Endothelial cell of umbilical vein (primary cell): ENCODE measurements around the gene SERPIND1. TPM values are rescaled to one million over a fixed set of nuclear protein-coding genes. Genes with fewer than 3 reads are reported as not detected.

Source experiments
- BruUV-seq: library from RNA; stranded (reverse); fragments of 400-500 nt; replicated peaks from 2 replicates; lab custom pipeline; 2021; lab: Mats Ljungman, UMichigan
- CTCF ChIA-PET: fragments of 300-600, 350-600 bp; sonication (Branson Sonifier 250); formaldehyde crosslinking; loops from one replicate; lab custom pipeline; 2021; ENCODE audit warnings: antibody characterized with exemption, inconsistent platforms; lab: Charles Lee
- POLR2A ChIA-PET: fragments of 300-600, 350-600 bp; sonication (Branson Sonifier 250); formaldehyde crosslinking; loops from one replicate; lab custom pipeline; 2021; ENCODE audit warnings: antibody characterized with exemption, inconsistent platforms; lab: Charles Lee
- DNase-seq: peaks from one replicate; pipeline ENCODE4 v3.0.0-alpha.2; 2011; ENCODE audit warnings: low read depth, low spot score
- FAIRE-seq: peaks from 2 replicates; lab custom pipeline; 2011; peaks lifted over from hg19 to GRCh38; lab: Jason Lieb, UNC
- H2AFZ ChIP-seq: 2 replicates; pipeline ENCODE4 v1.6.0; 2012; ENCODE audit warnings: low read depth, low read length, control low read depth, inconsistent platforms
- H3K27ac ChIP-seq: 2 replicates; pipeline ENCODE4 v1.5.1; 2011; ENCODE audit warnings: low read depth, mild to moderate bottlenecking, control low read depth, low read length, moderate library complexity; ENCODE audit not compliant: insufficient read depth
- H3K27me3 ChIP-seq, 2 experiments: 2 replicates each; pipeline versions ENCODE4 v1.6.0 to v1.6.1; 2011; ENCODE audit warnings: low read length in 2 of 2, mixed read lengths in 1 of 2; ENCODE audit not compliant: control insufficient read depth in 2 of 2, insufficient read depth in 2 of 2
- H3K36me3 ChIP-seq, 2 experiments: 2 replicates in 1 of 2; 3 replicates in 1 of 2; pipeline ENCODE4 v1.5.1; 2011; ENCODE audit warnings: low read length in 2 of 2, mild to moderate bottlenecking in 1 of 2, moderate library complexity in 1 of 2; ENCODE audit not compliant: control insufficient read depth in 2 of 2, insufficient read depth in 2 of 2; ENCODE audit errors: extremely low read depth in 1 of 2
- H3K4me1 ChIP-seq: 3 replicates; pipeline ENCODE4 v1.5.1; 2011; ENCODE audit warnings: mild to moderate bottlenecking, low read length; ENCODE audit not compliant: control insufficient read depth, insufficient read depth; ENCODE audit errors: extremely low read depth
- H3K4me2 ChIP-seq: 2 replicates; pipeline ENCODE4 v1.6.1; 2011; ENCODE audit warnings: low read length, control low read depth, mixed read lengths; ENCODE audit not compliant: insufficient read depth
- H3K4me3 ChIP-seq, 3 experiments: fragments of 200-600 bp in 1 of 3; sonication (generic), shearing (Covaris generic) in 1 of 3; replicated peaks in 1 of 3; 2 replicates each; pipeline ENCODE4 v1.5.1; 2011 to 2016; ENCODE audit warnings: control low read depth in 3 of 3, low read length in 3 of 3, mild to moderate bottlenecking in 2 of 3, inconsistent platforms in 1 of 3, low read depth in 1 of 3, moderate library complexity in 1 of 3; ENCODE audit not compliant: insufficient read depth in 1 of 3
- H3K79me2 ChIP-seq: 2 replicates; pipeline ENCODE4 v1.6.0; 2012; ENCODE audit warnings: low read length, inconsistent platforms; ENCODE audit not compliant: control insufficient read depth, insufficient read depth
- H3K9ac ChIP-seq: replicated peaks from 2 replicates; pipeline ENCODE3; 2011; ENCODE audit warnings: low read length, control low read depth; ENCODE audit not compliant: insufficient read depth; ENCODE audit errors: extremely low read depth
- H3K9me1 ChIP-seq: replicated peaks from 3 replicates; pipeline ENCODE4 v1.6.0; 2011; ENCODE audit warnings: mild to moderate bottlenecking, low read length; ENCODE audit not compliant: control insufficient read depth, insufficient read depth; ENCODE audit errors: extremely low read depth
- H3K9me3 ChIP-seq: replicated peaks from 2 replicates; pipeline ENCODE4 v1.5.1; 2012; ENCODE audit warnings: low read length, inconsistent platforms; ENCODE audit not compliant: control insufficient read depth, insufficient read depth
- H4K20me1 ChIP-seq: replicated peaks from 2 replicates; pipeline ENCODE3; 2011; ENCODE audit warnings: mild to moderate bottlenecking, low read length; ENCODE audit not compliant: control insufficient read depth, insufficient read depth; ENCODE audit errors: extremely low read depth
- EZH2 ChIP-seq: IDR thresholded peaks from 2 replicates; pipeline ENCODE4 v1.6.1; 2012; ENCODE audit warnings: borderline replicate concordance, low read depth, mild to moderate bottlenecking, moderate library complexity, low read length, inconsistent platforms; ENCODE audit not compliant: severe bottlenecking
- JUN ChIP-seq: IDR thresholded peaks from 2 replicates; pipeline ENCODE4 v1.6.1; 2011; ENCODE audit warnings: borderline replicate concordance, low read depth; ENCODE audit not compliant: insufficient read length, insufficient read depth
- MYC ChIP-seq: IDR thresholded peaks from one replicate; pipeline ENCODE4 v1.6.1; 2011; ENCODE audit warnings: mild to moderate bottlenecking, low read depth, low read length
- POLR2A ChIP-seq: IDR thresholded peaks from 2 replicates; pipeline ENCODE4 v1.6.1; 2012; ENCODE audit warnings: low read depth, mild to moderate bottlenecking, control low read depth, low read length
- POLR2AphosphoS5 ChIP-seq: IDR thresholded peaks from 2 replicates; pipeline ENCODE4 v1.6.1; 2012; ENCODE audit warnings: low read depth, mild to moderate bottlenecking, control low read depth, low read length, moderate library complexity; ENCODE audit not compliant: insufficient read depth
- dilution Hi-C: fragments of 300-500 bp; cut with MboI; formaldehyde crosslinking; loops from one replicate; pipeline ENCODE4 v1.15.0; 2019; ENCODE audit warnings: low sequenced_read_pairs; ENCODE audit not compliant: extremely low pct_ligation_motif_present
- intact Hi-C: fragments of 100-400 bp; cut with micrococcal nuclease; formaldehyde crosslinking; loops from one replicate; pipeline ENCODE4 v1.10.0; 2022
- polyA plus RNA-seq, 4 experiments: library from polyadenylated mRNA; depleted of rRNA in 3 of 4; stranded (reverse) in 3 of 4; unstranded in 1 of 4; fragments of >200 nt; gene quantifications; 2 replicates each; pipeline versions ENCODE4 v1.2.1 to v1.2.3, GENCODE V29; 2011 to 2012; ENCODE audit warnings: missing spikeins in 1 of 4
- total RNA-seq: library from RNA; stranded (reverse); gene quantifications from 2 replicates; pipeline ENCODE4 v1.2.3, GENCODE V29; 2021
- TF ChIP-seq, protein P1 (sequence below): IDR thresholded peaks from 2 replicates; pipeline ENCODE4 v1.6.1; 2011; ENCODE audit not compliant: insufficient read depth, insufficient read length

Gene SERPIND1
- total and polyA plus RNA-seq, 2 donors (not counting 3 experiments of a cell fraction or from before 2014, with no cell fraction given): 0.94 to 1.8 TPM

DNA sequence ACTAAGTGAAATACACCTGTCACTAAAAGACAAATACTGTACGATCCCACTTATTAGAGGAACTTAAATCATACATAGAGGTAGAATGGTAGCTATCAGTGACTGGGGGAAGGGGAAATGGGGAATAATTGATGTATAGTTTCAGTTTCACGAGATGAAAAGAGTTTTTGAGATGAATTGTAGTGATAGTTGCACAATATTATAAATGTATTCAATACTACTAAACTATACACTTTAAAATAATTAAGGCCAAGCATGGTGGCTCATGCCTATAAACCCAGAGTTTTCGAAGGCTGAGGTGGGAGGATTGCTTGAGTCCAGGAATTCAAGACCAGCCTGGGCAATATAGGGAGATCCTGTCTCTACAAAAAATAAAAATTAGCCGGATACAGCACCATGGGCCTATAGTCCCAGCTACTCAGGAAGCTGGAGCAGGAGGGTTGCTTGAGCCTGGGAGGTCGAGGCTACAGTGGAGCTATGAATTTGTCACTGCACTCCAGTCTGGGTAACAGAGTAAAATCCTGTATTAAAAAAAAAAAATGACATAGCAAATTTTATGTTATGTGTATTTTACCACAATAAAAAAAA, 40.4 kb downstream of the SERPIND1 start:
- H4K20me1 ChIP-seq: no peaks in the 10 kb centered on the region
- no peaks in the 10 kb centered on the region for H3K9me3 ChIP-seq
- no peak overlapping the region for H3K27ac ChIP-seq
- dilution Hi-C loops (no loop called here), intact Hi-C loops (no loop called here)
- H3K4me2 ChIP-seq: no peak overlapping the region
- no peaks in the 10 kb centered on the region for H3K9me1 ChIP-seq
- no peak overlapping the region for H2AFZ ChIP-seq
- H3K4me1 ChIP-seq: no peaks in the 10 kb centered on the region
- no peak overlapping the region for H3K9ac ChIP-seq
- no peak for TF ChIP-seq MYC
- no peak for TF ChIP-seq POLR2A
- no peak for TF ChIP-seq EZH2
- no peak for TF ChIP-seq JUN
- TF ChIP-seq, protein P1, sequence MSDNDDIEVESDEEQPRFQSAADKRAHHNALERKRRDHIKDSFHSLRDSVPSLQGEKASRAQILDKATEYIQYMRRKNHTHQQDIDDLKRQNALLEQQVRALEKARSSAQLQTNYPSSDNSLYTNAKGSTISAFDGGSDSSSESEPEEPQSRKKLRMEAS: no peak
- no TSS peak for BruUV-seq
- no peaks in the 10 kb centered on the region for H3K27me3 ChIP-seq
- no peaks in the 10 kb centered on the region for H3K79me2 ChIP-seq
- POLR2A ChIA-PET: no interaction called here
- peaks cover 4 to 17% of the 10 kb centered on the region in 2 experiments for H3K36me3 ChIP-seq
- no peak for DNase-seq
- no peak overlapping the region for H3K4me3 ChIP-seq
- FAIRE-seq: no peak
- CTCF ChIA-PET: no interaction called here

DNA sequence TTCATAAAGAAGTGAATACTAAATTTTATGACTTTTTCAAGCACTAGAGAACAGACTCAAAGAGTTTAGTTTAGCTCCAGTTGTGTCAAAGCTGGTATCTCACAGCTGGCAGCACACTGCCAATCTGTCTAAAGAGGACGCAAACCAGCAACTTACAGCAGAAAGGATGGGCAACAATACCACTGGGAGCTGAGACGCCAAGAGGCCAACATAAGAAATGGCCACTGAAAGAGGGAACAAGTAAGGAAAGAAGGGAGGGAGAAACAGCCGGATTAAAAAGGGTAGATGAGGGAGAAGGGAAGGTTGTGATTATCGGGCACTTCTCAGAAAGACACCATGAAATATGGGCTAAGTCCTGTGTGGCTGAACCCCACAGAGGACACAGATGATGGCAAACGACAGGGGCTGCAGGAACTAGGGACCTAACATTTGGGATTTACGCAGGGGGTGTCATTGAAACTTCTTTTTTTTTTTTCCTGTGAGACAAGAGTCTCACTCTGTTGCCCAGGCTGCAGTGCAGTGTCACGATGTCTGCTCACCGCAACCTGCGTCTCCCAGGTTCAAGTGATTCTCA, 41.7 kb downstream of the SERPIND1 start:
- intact Hi-C loops (no loop called here), dilution Hi-C loops (no loop called here)

More for the DNA sequence above, 41.7 kb downstream of the SERPIND1 start:
- H3K9ac ChIP-seq: no peak overlapping the region
- BruUV-seq: no TSS peak
- no peaks in the 10 kb centered on the region for H3K79me2 ChIP-seq
- no peaks in the 10 kb centered on the region for H3K4me1 ChIP-seq
- TF ChIP-seq JUN (no peak), POLR2A (no peak), POLR2AphosphoS5 (no peak), EZH2 (no peak)
- H3K9me3 ChIP-seq: no peaks in the 10 kb centered on the region
- CTCF ChIA-PET: interaction anchor here (1.4 kb wide), 1 partner anchor 12 kb away, joined by 3 read pairs; no protein-coding TSS in a partner anchor
- POLR2A ChIA-PET: no interaction called here
- H3K9me1 ChIP-seq: no peaks in the 10 kb centered on the region
- H3K4me2 ChIP-seq: no peak overlapping the region
- H3K27ac ChIP-seq: no peak overlapping the region
- H2AFZ ChIP-seq: no peak overlapping the region
- DNase-seq (no peak), FAIRE-seq (no peak)
- H4K20me1 ChIP-seq: no peaks in the 10 kb centered on the region
- peaks cover 2 to 13% of the 10 kb centered on the region in 2 experiments for H3K36me3 ChIP-seq
- no peak overlapping the region for H3K4me3 ChIP-seq
- no peaks in the 10 kb centered on the region for H3K27me3 ChIP-seq
